CD4-positive, alpha-beta T cell treated with Interleukin-15 for 1 hour (primary cell): ENCODE results near the gene RANBP10.

ENCODE experiments used
- DNase-seq: peaks from one replicate; pipeline ENCODE4 v3.0.0-alpha.2; 2020

RANBP10 gene

GRCh38 chr16:67673712-67674580 lies 132.4 kb downstream of the RANBP10 start:
- DNase-seq: no peak
